NCI-H82 (cell line): ENCODE measurements around the gene PBX3.
A peak's percentile ranks its signal among the peaks of the same experiment; 100 is the strongest.

Source experiments
- DNase-seq: peaks from one replicate; lab custom pipeline; 2025; lab: John Stamatoyannopoulos, UW

The PBX3 gene

GRCh38 chr9:125997196-125997823 is 250.1 kb downstream of the PBX3 start:
- DNase-seq, result no peak

GRCh38 chr9:125998837-125999503 is 251.8 kb downstream of the PBX3 start:
- peak; percentile 61 for DNase-seq

GRCh38 chr9:125999504-125999881 is 252.3 kb downstream of the PBX3 start:
- DNase-seq, result peak; percentile 61

- no peak for DNase-seq
Measured at GRCh38 chr9:126000256-126000655, 253.1 kb downstream of the PBX3 start.

GRCh38 chr9:126000731-126001580 is 253.8 kb downstream of the PBX3 start:
- DNase-seq, result no peak

GRCh38 chr9:126001581-126002225 is 254.5 kb downstream of the PBX3 start:
- no peak for DNase-seq

- DNase-seq, result no peak
Measured at GRCh38 chr9:126002476-126003350, 255.5 kb downstream of the PBX3 start.

GRCh38 chr9:126009047-126009446 is 261.9 kb downstream of the PBX3 start:
- DNase-seq, result peak; percentile 17

GRCh38 chr9:126014726-126015125 is 267.6 kb downstream of the PBX3 start:
- no peak for DNase-seq

GRCh38 chr9:126015424-126015823 is 268.3 kb downstream of the PBX3 start:
- DNase-seq, result no peak

GRCh38 chr9:126016579-126017290 is 269.6 kb downstream of the PBX3 start:
- peak; percentile 92 for DNase-seq
